Measurements from ENCODE around the gene MVD.

Gene MVD
- 68.1 to 79.8 (median 77.2) reads per million in 4 experiments for total RNA-seq

- DNase-seq, result peak; percentile 95
Measured at GRCh38 chr16:88662843-88663606, at the start of gene MVD. Gene MVD, minus strand, starts transcription at chr16:88663091. Its CDS starts 11 bp downstream, at chr16:88663080.

GRCh38 chr16:88712362-88712979, 49.6 kb upstream of the MVD start:
- no peak for DNase-seq

GRCh38 chr16:88711750-88712340, 49.0 kb upstream of the MVD start:
- no peak for DNase-seq

GRCh38 chr16:88710556-88710955, 47.7 kb upstream of the MVD start:
- no peak for DNase-seq

GRCh38 chr16:88706965-88707826, 44.3 kb upstream of the MVD start:
- no peak for DNase-seq

GRCh38 chr16:88706229-88706964, 43.5 kb upstream of the MVD start, which contains the start of the genes CTU2 and RNF166:
Gene CTU2, plus strand, starts transcription at chr16:88706503. Its CDS starts 28 bp downstream, at chr16:88706531.
Gene RNF166, minus strand, starts transcription at chr16:88706408. Its CDS starts 83 bp downstream, at chr16:88706325.
- peak; percentile 86 for DNase-seq

GRCh38 chr16:88705801-88706228, 42.9 kb upstream of the MVD start:
- no peak for DNase-seq

- DNase-seq, result no peak
Measured at GRCh38 chr16:88705076-88705684, 42.3 kb upstream of the MVD start.

GRCh38 chr16:88703486-88704309, 40.8 kb upstream of the MVD start:
- peak; percentile 53 for DNase-seq

GRCh38 chr16:88702371-88703210, 39.7 kb upstream of the MVD start:
- DNase-seq, result no peak

GRCh38 chr16:88701581-88702370, 38.9 kb upstream of the MVD start:
- no peak for DNase-seq

GRCh38 chr16:88700636-88701482, 38.0 kb upstream of the MVD start:
- DNase-seq, result peak; percentile 85

- no peak for DNase-seq
Measured at GRCh38 chr16:88700322-88700635, 37.4 kb upstream of the MVD start.

- no peak for DNase-seq
Measured at GRCh38 chr16:88699180-88699579, 36.3 kb upstream of the MVD start.

GRCh38 chr16:88698646-88699045, 35.8 kb upstream of the MVD start:
- no peak for DNase-seq

GRCh38 chr16:88697831-88698615, 35.1 kb upstream of the MVD start:
- DNase-seq, result no peak
